Stimulated activated CD4-positive, alpha-beta T cell treated with anti-CD3 and anti-CD28 coated beads, Interleukin-12 subunit alpha, Interleukin-12 subunit beta, amount 100 ng/mL, for 4 hours (primary cell): ENCODE data around the gene MDP1.
"Not testable (repeated sequence)": the region's sequence is repeated elsewhere in the genome, so short reads cannot be mapped to it uniquely, and the experiment has no call there.

Experiments used
- DNase-seq: peaks from one replicate; pipeline ENCODE4 v3.0.0-alpha.2; 2020

The MDP1 gene

DNA sequence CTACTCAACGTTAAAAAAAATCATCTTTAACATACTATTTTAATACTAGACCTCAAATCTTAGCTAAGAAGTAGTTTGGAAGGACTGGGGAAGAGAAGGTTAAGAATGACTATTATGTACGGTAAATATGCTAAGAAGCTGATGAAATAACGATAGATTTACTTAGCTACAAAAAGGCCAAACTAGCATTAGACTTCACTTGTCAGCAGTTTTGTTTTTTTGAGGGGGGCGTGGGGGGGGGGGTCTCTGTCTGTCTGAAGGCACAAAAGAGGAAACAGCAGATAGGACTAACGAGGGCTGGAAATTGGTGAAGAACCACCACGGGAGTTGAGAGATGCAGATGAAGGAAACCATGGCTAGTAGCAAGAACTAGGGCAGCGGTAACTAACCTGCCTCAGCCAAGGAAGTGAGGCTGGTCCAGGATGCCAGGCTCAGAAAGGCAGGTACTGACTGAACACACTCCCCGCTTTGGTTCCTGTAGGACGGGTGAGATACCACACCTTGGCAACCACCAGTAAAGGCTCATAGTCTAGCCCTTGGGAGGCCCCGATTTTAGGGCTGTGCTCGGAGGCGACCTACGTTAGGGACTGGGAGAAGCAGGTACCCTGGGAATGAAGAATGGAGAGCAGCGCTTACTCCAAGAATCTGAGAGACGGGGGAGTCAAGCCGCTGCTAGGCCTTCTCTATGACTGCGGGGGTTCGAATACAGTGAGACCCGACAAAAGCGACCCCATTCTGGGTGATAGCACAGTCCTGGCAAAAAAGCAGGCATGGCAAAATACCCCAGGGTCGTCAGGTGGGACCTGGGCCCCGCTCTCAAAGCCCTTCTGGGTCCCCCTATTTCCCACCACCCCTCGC lies 15.6 kb upstream of the MDP1 start:
- DNase-seq, result no peak

DNA sequence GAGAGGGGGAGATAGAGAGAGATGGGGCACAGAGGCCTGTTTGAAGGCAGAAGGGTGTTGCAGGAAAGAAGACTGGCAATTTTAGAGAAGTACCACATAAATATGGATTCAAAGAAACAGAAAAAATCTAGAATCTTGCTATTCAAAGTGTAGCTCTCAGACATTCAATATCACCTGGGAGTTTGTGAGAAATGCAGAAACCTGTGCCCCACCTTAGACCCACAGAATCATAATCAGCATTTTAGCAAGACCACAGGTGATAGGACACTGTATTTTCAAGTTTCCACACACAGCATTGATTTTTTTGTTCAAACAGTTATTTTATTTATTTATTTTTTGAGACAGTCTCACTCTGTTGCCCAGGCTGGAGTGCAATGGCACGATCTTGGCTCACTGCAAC lies 13.0 kb upstream of the MDP1 start:
- no peak for DNase-seq

DNA sequence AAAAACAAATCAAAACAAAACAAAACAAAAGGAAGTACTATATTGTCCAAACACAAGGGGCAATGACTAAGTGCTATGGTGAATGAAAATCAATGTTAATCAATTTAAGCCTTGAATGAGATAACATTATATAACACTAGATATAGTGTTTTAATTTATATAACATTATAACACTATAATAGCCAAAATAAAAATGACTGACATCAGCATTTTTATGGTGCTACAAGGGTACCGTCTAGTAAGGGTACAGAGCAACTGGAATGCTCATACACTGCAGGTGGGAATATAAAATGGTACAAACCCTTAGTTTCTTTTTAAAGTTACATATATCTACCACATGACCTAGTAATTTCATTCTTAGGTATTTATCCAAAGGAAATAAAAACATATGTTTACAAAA lies 10.6 kb upstream of the MDP1 start:
- DNase-seq, result no peak

DNA sequence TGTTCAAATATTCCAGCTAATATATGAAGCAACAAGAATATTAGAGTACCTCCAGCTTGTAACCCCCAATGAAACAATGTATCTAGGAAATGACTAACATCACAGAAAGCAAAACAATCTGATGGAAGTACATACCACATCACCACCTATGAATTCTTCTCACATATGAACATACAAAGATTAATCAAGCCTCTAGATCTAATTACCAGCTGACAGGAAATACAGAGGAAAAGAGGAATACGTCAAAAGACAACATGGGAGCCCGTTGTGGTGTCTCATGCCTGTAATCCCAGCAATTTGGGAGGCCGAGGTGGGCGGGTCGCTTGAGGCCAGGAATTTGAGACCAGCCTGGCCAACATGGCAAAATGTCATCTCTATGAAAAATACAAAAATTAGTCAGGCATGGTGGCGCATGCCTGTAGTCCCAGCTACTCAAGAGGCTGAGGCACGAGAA lies 8.8 kb upstream of the MDP1 start:
- no peak for DNase-seq

DNA sequence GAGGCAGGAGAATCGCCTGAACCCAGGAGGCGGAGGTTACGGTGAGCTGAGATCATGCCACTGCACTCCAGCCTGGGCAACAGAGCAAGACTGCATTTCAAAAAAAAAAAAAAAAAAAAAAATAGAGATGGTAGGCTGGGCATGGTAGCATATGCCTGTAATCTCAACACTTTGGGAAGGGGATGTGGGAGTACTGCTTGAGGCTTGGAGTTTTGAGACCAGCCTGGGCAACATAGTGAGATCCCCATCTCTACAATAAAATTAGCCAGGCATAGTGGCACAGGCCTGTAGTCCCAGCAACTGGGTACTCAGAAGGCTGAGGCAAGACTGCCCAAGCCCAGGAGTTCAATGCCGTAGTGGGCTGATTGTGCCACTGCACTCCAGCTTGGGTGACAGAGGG lies 7.1 kb upstream of the MDP1 start:
- not testable (repeated sequence) for DNase-seq

DNA sequence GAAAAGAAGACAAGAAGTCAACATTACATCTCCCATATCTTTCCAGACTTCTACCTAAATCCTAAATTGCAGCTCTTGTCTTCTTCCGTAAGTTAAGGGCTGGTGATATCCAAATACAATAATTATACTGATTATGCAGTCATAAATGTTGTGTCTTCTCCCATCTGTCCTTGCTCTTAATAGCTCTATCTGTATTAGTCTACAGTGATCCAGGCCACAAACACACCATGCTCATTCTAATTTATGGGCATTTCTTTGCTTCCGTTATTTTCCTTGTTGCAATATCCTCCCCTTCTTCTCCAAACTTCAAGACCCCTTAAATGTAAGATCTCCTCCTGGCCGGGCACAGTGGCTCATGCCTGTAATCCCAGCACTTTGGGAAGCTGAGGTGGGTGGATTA lies 3.7 kb upstream of the MDP1 start:
- no peak for DNase-seq

DNA sequence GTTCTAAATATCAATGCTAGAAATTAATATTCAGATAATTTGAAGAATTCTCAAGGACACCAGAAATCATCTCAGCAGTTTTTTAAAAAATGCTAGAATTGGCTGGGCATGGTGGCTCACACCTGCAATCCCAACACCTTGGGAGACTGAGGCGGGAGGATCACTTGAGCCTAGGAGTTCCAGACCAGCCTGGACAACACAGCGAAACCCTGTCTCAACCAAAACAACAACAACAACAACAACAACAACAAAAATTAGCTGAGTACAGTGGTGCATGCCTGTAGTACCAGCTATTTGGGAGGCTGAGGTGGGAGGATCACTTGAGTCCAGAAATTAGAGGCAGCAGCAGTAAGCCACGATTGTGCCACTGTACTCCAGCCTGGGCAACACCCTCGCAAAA lies 3.2 kb upstream of the MDP1 start:
- no peak for DNase-seq

DNA sequence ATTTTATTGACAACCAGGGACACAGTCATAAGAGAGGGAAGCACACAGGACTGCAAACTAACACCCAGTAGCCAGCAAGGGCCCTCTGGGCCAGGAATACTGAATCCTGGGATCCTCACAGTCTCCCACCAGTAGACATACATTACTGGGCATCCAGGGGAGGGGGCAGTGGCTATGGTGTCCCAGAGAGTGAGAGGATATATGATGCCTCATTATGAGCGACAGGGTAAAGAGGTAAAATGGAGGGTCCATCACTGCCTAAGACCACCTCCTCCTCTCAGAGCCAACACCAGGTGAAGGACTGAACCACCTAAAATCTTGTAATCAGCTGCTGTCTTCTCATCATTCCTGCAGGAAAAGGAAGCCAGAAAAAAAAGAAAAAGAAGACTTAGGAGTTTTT lies 1.0 kb upstream of the MDP1 start:
- DNase-seq, result not testable (repeated sequence)

DNA sequence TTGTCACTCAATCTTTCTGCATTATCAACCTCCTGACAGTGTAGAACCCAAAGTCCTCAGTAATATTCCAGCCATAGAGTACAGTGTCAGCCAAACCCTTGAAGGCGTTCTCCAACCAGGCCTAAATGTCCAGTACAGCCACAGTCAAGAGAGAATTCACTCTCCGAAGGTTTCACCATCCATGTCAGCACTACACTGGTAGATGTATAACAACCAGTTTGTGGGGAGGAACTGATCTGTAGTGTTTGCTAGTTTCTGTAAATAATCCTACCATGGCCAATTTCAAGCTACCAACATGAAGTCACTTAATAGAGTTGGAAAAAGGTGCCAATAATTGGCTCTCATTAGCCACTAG lies 456 bp upstream of the MDP1 start:
- DNase-seq, result no peak

DNA sequence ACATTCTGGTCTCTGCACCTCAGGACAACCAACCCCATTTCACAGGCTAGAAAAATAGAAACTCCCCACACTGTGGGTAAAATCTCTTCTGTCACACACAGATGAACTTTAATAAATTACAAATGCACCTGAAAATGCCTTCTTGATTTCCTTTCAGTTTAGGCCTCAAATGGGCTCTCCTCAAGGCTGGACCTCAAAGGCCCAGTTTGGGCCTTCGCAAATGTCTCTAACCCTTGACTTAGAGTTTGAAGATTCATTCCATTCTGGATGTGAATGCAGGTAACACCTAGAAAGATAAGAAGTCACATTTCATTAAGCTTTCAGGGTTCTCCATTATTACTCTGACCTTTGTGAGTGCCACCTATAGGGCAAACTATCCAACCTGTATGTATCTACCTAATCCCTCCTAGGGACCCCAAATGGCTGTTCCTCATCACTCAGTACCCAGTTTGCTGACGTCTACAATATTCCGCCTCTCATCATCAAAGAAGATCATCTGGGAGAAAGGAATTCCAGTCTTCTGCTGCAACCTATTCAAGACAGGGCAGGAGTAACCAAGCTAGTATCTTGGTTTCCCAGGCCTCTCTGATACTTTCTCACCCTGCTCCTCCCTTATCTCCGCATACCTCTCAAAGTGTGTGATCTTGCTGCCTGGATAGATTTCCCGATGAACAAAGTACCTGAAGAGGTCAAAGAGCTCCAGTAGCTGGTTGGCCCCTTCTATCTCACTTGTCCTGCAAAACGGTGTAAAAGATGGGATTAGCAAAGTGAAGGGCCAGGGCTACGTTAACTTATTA lies 1.8 kb downstream of the MDP1 start:
- no peak for DNase-seq

DNA sequence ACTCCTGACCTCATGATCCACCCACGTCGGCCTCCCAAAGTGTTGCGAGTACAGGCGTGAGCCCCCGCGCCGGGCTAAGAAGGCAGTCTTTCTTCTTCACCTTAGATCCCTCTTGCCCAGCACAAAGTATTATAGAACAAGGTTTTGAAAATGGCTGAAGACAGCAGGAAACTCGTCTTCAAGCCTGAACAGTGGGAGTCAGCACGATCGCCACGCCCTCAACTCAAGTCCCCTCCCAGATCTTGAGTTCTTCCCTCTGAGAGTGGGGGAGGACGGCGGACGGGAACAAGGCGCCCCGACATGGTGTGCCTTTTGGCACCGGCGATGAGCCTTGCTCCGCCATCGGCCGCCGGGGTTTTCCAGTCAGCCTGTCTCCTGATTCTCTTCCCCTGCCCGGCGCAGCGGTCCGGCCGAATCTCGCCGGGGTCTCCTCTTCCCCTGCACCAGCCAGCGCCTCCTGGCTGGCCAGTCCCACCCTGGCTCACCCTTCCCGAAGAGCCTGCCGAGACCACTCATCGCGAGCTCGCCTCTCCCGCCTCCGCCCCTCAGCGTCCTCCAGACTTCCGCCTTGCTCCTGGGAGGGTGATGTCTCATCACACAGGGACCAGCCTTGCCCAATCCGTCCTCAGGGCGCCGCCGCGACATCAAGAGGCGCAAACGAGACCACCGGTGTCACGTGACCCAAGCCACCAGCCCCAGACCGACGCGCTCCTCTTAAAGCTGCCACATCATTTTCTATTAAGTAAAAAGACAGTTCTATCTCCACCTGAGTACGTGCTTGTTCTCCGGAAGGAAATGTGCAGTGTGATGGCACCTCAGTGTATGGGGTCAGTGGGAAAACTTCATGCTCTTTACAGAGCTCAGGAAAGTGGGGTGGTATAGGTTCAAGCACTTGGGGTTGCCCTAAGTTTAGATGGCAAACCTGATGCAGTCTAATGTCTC lies 2.7 kb downstream of the MDP1 start, which contains the start of gene CHMP4A:
Gene CHMP4A, minus strand, starts transcription at position 565 of the 942 bp plus-strand sequence. Its CDS starts 49 bp downstream, at position 516.
- peak; percentile 92 for DNase-seq

DNA sequence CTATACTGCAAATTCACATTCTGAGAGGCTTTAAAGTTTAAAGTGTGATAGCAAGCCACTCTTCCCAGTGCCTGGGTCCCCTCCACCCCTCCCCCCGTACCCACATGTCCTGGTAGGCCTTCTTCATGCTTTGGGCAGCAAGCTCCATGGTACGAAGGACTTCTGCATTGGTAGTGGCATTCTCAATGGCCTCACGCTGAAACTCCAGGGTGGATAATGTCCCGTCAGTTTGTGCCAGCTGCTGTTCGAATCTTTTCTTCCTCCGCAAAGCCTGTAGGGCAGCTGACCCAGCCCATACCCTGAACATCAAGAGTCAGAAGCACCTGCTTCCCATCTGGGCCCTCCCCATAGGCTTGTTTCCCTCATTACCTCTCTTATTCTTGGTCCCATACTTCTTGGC lies 4.6 kb downstream of the MDP1 start:
- no peak for DNase-seq

DNA sequence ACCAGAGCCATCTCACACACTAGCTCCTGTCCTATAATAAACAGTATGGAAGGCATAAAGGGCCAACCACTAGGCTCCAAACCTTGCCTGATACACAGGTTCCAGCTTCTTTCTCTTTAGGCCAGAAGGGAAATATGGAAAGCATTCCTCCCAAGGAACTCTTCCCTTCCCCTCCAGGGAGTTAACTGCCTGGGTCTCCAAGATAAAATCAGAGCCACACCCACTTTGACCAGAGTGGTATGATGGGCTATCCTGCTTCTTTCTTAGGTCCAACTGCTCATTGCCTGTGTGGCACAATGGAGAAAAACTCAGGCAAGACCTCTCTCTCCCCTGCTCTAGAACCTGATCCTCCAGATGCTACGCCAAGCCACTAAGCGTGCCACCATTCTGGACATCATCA lies 8.2 kb downstream of the MDP1 start:
- DNase-seq, result no peak

DNA sequence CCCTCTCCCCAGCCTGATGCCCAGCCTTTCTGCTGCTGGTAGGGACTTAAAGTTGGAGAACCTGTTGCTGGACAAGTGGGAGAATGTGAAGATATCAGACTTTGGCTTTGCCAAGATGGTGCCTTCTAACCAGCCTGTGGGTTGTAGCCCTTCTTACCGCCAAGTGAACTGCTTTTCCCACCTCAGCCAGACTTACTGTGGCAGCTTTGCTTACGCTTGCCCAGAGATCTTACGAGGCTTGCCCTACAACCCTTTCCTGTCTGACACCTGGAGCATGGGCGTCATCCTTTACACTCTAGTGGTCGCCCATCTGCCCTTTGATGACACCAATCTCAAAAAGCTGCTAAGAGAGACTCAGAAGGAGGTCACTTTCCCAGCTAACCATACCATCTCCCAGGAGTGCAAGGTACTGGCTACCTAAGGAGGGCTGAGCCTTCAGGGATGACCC lies 8.7 kb downstream of the MDP1 start:
- no peak for DNase-seq

DNA sequence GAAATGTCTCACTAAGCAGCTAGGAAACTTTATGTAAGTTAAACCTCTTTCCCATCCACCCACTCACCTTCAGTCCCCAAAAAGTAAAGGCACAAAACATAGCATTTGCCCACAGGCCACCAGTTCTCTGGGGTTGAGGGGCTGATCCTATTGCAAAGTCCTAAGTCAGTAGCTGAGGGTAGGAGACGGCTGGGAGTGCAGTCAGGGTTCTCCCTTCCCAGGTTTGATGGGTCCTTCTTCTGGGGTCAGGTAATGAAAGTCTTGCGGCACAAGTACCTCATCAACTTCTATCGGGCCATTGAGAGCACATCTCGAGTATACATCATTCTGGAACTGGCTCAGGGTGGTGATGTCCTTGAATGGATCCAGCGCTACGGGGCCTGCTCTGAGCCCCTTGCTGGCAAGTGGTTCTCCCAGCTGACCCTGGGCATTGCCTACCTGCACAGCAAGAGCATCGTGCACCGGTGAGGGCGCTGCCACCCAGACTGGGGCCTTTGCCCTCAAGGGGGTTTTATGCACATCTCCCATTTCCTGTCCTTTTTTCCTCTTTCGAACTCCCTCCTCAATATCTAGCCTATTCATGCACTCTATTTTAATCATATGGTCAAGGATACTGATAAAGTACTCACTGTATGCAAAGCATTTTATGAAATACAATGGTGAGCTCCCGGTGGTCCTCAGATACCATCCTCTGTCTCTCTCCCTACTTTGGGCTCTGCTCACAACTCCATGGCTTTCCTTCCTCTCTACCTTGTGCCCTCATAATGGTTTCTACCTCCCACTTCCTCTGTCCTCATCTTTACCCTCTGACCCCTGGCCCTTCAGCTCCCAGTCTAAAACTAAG lies 9.4 kb downstream of the MDP1 start:
- DNase-seq, result no peak

DNA sequence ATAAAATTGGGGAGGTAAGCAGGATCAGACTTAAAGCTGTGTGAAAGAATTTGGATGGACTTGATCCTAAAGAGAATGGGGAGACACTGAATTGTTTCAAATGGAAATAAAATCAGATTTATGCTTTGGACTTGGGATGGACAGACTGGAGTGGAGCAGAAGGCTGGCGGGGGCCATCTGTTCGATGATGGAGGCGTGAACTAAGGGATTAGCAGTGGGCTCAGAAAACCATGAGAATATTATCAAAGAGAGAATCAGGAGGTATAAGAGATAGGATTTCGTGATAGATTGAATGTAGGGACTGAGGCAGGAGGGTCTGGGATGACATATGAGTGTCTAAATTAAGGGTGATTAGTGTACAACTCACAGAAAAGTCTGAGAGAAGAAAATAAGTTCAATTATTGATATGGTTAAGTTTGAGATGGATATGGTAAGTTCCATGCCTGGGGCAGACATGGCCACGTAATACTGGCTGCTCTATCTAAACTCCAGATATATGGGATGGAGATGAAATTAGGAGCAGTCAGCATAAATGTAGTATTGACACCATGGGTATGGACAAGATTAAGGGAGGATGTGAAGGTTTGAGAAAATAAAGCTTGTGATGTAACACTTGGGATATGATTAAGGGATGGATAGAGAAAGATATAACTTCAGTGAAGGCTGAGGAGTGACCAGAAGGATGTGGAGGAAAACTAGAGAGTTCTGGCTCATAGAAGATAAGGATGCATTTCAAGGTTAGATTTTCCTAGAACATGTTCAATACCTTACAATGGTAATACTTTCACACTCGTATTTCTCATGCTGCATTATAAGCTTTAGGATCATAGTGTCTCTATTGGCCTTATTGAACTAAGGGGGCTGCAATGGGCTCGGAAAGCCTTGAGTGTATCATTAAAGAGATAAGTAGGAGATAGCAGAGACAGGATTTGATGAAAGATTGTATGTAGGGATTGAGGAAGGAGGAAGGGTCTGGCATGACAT lies 11.4 kb downstream of the MDP1 start:
- DNase-seq, result no peak

DNA sequence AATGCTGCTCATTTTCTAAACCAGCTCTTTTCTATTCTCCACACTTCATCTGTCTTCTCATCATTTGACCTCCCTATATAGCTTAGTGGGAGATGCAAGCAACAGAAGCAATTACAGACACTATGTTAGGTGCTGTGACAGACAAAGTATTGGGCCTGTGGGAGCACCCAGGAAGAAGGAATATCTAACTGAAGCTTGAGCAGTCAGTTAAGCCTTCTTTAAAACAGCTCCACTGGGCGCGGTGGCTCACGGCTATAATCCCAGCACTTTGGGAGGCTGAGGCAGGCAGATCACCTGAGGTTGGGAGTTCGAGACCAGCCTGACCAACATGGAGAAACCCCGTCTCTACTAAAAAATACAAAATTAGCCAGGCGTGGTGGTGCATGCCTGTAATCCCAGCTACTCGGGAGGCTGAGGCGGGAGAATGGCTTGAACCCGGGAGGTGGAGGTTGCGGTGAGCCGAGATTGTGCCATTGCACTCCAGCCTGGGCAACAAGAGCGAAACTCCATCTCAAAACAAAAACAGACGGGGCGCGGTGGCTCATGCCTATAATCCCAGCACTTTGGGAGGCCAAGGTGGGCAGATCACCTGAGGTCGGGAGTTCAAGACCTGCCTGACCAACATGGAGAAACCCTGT lies 12.5 kb downstream of the MDP1 start:
- not testable (repeated sequence) for DNase-seq

DNA sequence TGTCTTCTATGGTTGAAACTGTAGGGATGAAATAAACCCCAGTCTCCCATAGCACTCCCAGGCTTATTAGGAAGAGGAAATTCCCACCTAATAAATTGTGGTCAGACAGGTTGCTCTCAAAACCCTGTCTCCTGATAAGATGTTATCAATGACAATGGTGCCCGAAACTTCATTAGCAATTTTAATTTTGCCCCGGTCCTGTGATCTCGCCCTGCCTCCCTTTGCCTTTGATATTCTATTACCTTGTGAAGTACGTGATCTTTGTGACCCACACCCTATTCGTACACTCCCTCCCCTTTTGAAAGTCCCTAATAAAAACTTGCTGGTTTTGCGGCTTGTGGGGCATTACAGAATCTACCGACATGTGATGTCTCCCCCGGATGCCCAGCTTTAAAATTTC lies 13.3 kb downstream of the MDP1 start:
- not testable (repeated sequence) for DNase-seq

DNA sequence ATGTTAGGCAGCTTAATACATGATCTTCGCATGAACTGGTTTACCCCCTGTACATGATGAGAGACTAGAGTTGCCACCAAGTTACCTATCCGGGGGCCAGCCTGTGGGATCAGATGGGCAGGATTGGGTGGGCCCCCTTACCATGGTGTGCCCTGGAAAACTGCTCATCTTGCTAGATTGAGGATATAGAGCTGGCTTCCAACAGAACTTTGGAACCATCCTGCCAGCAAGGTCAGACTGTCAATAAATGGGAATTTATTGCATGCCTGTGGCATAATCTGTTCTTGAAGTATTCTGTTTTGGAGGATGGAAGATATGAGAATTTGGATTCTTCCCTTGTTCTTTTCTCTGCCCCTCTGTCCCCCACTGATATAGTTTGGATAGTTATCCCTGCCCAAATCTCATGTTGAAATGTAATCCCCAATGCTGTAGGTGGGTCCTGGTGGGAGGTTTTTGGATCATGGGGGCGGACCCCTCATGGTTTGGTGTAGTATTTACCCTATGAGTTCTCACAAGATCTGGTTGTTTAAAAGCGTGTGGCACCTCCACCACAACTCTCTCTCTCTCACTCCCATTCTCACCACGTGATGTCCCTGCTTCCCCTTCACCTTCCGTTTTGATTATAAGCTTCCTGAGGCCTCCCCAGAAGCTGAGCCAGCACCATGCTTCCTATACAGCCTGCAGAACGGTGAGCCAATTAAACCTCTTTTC lies 16.9 kb downstream of the MDP1 start:
- no peak for DNase-seq
